Measurements from ENCODE around the gene SLC12A6.
A peak's percentile ranks its signal among the peaks of the same experiment; 100 is the strongest.
"Not testable (repeated sequence)": the region's sequence is repeated elsewhere in the genome, so short reads cannot be mapped to it uniquely, and the experiment has no call there.

Gene SLC12A6

DNA sequence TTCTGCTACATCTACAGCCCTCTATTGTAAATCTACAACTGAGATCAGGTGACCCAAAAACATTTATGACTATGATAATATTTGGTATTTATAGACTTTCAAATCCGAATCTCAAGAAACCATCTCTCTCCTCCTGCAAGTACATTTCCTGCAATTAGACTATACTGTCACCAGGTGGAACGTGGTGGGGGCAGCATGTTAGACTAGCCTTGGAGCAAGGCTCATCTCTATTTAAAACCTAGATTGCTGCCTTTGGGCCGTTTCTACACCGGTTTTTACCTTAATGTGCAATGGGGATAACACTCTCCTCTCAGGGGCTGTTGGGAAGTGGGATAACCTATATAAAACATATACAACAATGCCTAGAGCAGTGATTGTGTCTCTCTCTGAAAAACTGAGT, 123.9 kb downstream of the SLC12A6 start:
- TF ChIP-seq, protein P1, sequence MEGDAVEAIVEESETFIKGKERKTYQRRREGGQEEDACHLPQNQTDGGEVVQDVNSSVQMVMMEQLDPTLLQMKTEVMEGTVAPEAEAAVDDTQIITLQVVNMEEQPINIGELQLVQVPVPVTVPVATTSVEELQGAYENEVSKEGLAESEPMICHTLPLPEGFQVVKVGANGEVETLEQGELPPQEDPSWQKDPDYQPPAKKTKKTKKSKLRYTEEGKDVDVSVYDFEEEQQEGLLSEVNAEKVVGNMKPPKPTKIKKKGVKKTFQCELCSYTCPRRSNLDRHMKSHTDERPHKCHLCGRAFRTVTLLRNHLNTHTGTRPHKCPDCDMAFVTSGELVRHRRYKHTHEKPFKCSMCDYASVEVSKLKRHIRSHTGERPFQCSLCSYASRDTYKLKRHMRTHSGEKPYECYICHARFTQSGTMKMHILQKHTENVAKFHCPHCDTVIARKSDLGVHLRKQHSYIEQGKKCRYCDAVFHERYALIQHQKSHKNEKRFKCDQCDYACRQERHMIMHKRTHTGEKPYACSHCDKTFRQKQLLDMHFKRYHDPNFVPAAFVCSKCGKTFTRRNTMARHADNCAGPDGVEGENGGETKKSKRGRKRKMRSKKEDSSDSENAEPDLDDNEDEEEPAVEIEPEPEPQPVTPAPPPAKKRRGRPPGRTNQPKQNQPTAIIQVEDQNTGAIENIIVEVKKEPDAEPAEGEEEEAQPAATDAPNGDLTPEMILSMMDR (IDR thresholded peaks at IDR 0.05; ENCODE audit: low read depth, low read length, missing control alignments) = no peak
- in situ Hi-C loops (cut with HindIII; ENCODE audit: low sequenced_read_pairs) = no loop called here
- DNase-seq (ENCODE audit: low read depth) = no peak
- no peak overlapping the region for H3K4me3 ChIP-seq (ENCODE audit: low read depth, low read length)

DNA sequence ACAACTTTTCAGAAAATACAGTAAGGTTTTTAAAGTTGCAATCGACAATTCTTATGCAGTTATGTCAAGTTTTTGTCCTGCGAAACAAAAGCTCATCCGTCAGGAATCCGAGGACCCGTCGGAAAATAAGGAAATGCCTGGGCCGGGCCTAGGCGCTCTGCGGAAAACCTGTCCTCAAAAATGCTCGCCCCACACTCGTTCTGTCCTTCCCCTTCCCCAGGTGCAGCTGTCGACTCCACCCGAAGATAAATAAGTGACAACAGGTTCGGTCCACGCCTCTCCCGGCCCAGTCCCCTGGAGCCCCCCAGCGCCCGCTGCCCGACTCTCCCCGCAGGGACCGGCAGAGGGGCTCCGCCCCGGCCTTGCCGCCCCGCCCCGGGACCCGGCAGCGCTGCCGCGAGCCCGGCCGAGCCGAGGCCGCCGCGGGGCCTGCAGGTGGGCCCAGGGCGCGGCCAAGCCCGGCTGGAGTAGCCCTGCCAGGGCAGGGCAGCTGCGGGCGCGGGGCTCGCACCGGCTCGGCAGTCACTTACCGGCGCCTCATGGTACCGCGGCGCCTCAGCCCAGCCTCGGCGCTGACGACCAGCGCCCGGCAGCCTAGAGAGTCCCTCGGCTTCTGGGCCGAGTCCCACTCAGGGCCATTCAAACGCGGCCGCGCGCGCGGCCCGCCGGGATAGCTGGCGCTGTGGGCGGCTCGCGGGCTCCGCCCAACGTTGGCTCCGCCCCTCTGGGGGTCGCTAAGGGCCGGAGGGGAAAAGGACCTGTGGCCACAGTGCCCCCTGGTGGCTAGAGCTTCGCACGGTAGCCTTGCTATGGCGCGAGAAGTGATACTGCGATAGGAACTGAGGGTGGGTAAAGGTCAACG, 127.9 kb downstream of the SLC12A6 start, which contains the start of gene KATNBL1:
KATNBL1 (minus strand) TSS at position 676 of the 862 bp plus-strand sequence. CDS start 46,420 bp downstream, outside the sequence.
- in situ Hi-C loops (cut with HindIII; ENCODE audit: low sequenced_read_pairs) = loop anchor here (5.0 kb wide), 1 partner anchor 62 kb away; no protein-coding TSS in a partner anchor
- H3K4me3 ChIP-seq (ENCODE audit: low read depth, low read length) = peak within 1 kb of the TSS; percentile 57
- TF ChIP-seq, protein P1 (IDR thresholded peaks at IDR 0.05; ENCODE audit: low read depth, low read length, missing control alignments) = peak; percentile 92
- peak; percentile 79 for DNase-seq (ENCODE audit: low read depth)

DNA sequence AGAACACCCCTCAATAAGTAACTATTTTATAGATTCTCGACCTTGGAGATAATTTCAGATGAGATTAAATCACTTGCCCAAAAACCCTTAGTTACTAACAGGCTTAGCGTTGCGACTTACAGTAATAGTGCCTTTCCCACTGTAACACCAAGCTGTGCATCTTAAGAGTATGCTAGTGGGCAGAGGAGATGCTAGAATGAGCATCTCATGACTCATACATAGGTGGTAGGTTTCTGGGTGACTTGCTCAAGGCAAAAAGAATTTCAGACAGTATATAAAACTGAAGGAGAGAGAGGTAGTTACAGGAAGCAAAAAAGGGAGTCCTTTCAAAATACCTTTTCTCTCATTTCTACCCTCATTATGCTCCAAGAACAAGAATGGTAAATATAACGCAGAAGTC, 131.6 kb downstream of the SLC12A6 start:
- no peak overlapping the region for H3K4me3 ChIP-seq (ENCODE audit: low read depth, low read length)
- DNase-seq (ENCODE audit: low read depth) = no peak
- in situ Hi-C loops (cut with HindIII; ENCODE audit: low sequenced_read_pairs) = loop anchor here (5.0 kb wide), 1 partner anchor 59 kb away; no protein-coding TSS in a partner anchor
- TF ChIP-seq, protein P1 (IDR thresholded peaks at IDR 0.05; ENCODE audit: low read depth, low read length, missing control alignments) = no peak

DNA sequence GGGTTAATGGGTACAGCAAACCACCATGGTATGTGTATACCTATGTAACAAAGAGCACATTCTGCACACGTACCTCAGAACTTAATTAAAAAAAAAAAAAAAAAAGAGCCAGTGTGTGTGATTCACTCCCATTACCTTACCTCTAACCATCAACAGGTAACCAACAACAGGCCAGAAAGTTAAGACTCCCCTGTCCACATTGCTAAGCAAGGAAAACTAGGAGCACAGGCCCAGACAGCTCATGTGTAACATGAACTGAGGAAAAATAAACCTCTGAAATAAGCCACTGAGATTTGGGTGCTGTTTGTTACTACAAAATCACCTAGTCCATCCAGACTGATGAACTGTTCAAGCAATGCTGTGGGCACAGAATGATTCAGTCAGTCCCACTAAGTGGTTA, 133.6 kb downstream of the SLC12A6 start:
- H3K4me3 ChIP-seq (ENCODE audit: low read depth, low read length) = no peak overlapping the region
- in situ Hi-C loops (cut with HindIII; ENCODE audit: low sequenced_read_pairs) = no loop called here
- DNase-seq (ENCODE audit: low read depth) = no peak
- TF ChIP-seq, protein P1 (IDR thresholded peaks at IDR 0.05; ENCODE audit: low read depth, low read length, missing control alignments) = no peak

DNA sequence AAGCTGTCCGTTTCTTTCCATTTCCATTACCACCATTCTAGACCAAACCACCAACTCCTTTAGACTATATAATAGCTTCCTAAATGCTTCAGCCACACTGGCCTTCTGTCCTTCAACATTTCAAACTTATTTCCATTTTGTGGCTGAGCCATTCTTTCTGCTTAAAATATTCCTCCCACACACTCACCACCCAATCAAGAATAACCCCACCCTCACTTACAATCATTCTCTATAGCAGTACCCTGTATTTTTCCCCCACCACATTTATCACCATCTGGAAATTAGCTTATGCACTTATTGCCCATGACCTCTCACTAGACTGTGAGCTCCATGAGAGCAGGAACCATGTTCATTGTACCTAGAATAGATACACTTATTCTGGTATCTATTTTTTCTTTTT, 134.3 kb downstream of the SLC12A6 start:
- in situ Hi-C loops (cut with HindIII; ENCODE audit: low sequenced_read_pairs) = no loop called here
- DNase-seq (ENCODE audit: low read depth) = no peak
- H3K4me3 ChIP-seq (ENCODE audit: low read depth, low read length) = no peak overlapping the region
- TF ChIP-seq, protein P1 (IDR thresholded peaks at IDR 0.05; ENCODE audit: low read depth, low read length, missing control alignments) = no peak

DNA sequence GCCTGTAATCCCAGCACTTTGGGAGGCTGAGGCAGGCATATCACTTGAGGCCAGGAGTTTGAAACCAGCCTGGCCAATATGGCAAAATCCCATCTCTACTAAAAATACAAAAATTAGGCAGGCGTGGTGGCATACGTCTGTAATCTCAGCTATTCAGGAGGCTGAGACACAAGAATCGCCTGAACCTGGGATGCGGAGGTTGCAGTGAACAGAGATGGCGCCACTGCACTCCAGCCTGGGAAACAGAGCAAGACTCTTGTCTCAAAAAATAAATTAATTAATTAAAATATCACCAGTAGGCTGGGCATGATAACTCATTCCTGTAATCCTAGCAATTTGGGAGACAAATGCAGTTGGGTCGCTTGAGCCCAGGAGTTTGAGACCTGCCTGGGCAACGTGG, 144.3 kb downstream of the SLC12A6 start:
- in situ Hi-C loops (cut with HindIII; ENCODE audit: low sequenced_read_pairs); H3K4me3 ChIP-seq (ENCODE audit: low read depth, low read length); DNase-seq (ENCODE audit: low read depth): not testable (repeated sequence)

DNA sequence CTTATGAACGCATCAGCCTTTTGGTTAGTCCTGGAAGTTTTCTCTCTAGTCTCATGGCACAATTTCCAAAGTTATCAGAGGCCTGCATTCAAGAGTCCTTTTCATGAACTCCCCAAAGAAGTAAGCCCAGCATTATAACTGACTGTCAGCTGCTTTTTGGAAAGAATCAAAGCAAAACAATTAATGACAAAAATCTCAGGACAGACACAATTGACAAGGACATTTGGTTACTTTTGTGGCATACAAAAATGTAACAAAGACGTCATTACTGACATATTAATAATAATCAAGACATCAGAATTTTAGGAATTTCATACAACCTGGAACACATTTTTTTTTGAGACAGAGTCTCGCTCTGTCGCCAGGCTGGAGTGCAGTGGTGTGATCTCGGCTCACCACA, 148.9 kb downstream of the SLC12A6 start:
- in situ Hi-C loops (cut with HindIII; ENCODE audit: low sequenced_read_pairs) = no loop called here
- TF ChIP-seq, protein P1 (IDR thresholded peaks at IDR 0.05; ENCODE audit: low read depth, low read length, missing control alignments) = no peak
- DNase-seq (ENCODE audit: low read depth) = no peak
- H3K4me3 ChIP-seq (ENCODE audit: low read depth, low read length) = no peak overlapping the region

Measured in astrocyte of the cerebellum (primary cell).